Right ventricle myocardium superior (tissue), 1 donor: ENCODE measurements around the gene ITGB7. TPM values are rescaled to one million over a fixed set of nuclear protein-coding genes. Genes with fewer than 3 reads are reported as not detected.

Source experiments
- total RNA-seq: library from RNA; stranded (reverse); fragmentation: NEBNext Ultra II Directional; extraction: Animal tissue kit (Norgen Biotek cat#: 25700); gene quantifications from one replicate; pipeline ENCODE4 v1.2.1, GENCODE V29; 2021
- donor health status: DM: no; HTN: yes; CAD: no; lungs with severe emphysema.

Gene ITGB7
- total RNA-seq, 1 donor from 2014 or later: 0.97 TPM

Other genes with a start within 250 kb of the ITGB7 start
- gene EIF4B, start 200.8 kb downstream of the ITGB7 start, total RNA-seq: 434 TPM
- 107 TPM for gene TNS2, start 157.2 kb downstream of the ITGB7 start, total RNA-seq
- 37.8 TPM for gene SPRYD3, start 127.9 kb downstream of the ITGB7 start, total RNA-seq
- 50.2 TPM for gene IGFBP6, start 109.6 kb downstream of the ITGB7 start, total RNA-seq
- gene SOAT2, start 103.8 kb downstream of the ITGB7 start, total RNA-seq: not detected
- 29.4 TPM for gene ZNF740, start 26.5 kb downstream of the ITGB7 start, total RNA-seq
- gene CSAD, start 26.3 kb downstream of the ITGB7 start, total RNA-seq: 8.2 TPM
- gene RARG, start 25.0 kb upstream of the ITGB7 start, total RNA-seq: 15.4 TPM
- gene ESPL1, start 61.0 kb upstream of the ITGB7 start, total RNA-seq: 0.81 TPM
- gene PFDN5, start 88.3 kb upstream of the ITGB7 start, total RNA-seq: 359 TPM
- gene MYG1, start 92.4 kb upstream of the ITGB7 start, total RNA-seq: 37.0 TPM
- 40.9 TPM for gene AAAS, start 114.4 kb upstream of the ITGB7 start, total RNA-seq
- gene SP7, start 129.1 kb upstream of the ITGB7 start, total RNA-seq: not detected
- gene SP1, start 172.9 kb upstream of the ITGB7 start, total RNA-seq: 26.3 TPM
- not detected for gene AMHR2, start 216.6 kb upstream of the ITGB7 start, total RNA-seq
- gene PRR13, start 234.5 kb upstream of the ITGB7 start, total RNA-seq: 46.0 TPM
- 503 TPM for gene PCBP2, start 244.9 kb upstream of the ITGB7 start, total RNA-seq